Right lobe of liver (tissue), 4 donors: Measurements from ENCODE around the gene KRT28.

Experiments
- POLR2A ChIP-seq: fragments of 450-650 bp; IDR thresholded peaks from one replicate; pipeline ENCODE4 v1.6.1; 2017; ENCODE audit warnings: antibody characterized with exemption, mild to moderate bottlenecking
- TF ChIP-seq, protein P1 (sequence below), 4 donors: fragments of 200-600 bp in 3 of 4; fragments of 450-650 bp in 1 of 4; IDR thresholded peaks; one replicate each; pipeline versions ENCODE4 v1.5.1 to v1.8.0; 2016 to 2022; ENCODE audit warnings: antibody characterized with exemption in 4 of 4, mild to moderate bottlenecking in 2 of 4
- donor health status: DM: no; HTN: no; CAD: no.
- donor health status: DM: no; HTN: no; CAD: no.
- donor health status: DM: no; HTN: yes; CAD: no.

DNA sequence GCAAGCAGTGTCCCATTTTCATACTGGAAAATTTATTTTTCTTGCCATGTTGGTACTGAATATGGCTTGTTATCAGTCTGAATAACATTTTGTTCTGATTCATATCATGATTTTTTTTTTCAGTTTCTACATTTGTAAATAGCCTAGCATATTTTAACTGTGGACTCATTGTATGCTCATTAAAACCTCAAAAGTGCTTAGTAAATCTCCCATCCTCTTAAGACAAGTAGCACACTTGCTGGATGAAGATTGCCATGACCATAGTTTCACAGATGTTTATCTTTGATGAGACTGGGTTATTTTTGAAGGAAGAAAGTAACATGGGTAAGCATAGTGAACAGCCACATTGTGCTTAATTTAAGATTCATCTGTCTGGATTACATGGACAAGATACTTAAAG lies 21.8 kb upstream of the KRT28 start:
- TF ChIP-seq, protein P1, sequence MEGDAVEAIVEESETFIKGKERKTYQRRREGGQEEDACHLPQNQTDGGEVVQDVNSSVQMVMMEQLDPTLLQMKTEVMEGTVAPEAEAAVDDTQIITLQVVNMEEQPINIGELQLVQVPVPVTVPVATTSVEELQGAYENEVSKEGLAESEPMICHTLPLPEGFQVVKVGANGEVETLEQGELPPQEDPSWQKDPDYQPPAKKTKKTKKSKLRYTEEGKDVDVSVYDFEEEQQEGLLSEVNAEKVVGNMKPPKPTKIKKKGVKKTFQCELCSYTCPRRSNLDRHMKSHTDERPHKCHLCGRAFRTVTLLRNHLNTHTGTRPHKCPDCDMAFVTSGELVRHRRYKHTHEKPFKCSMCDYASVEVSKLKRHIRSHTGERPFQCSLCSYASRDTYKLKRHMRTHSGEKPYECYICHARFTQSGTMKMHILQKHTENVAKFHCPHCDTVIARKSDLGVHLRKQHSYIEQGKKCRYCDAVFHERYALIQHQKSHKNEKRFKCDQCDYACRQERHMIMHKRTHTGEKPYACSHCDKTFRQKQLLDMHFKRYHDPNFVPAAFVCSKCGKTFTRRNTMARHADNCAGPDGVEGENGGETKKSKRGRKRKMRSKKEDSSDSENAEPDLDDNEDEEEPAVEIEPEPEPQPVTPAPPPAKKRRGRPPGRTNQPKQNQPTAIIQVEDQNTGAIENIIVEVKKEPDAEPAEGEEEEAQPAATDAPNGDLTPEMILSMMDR (IDR thresholded peaks at IDR 0.05) = no peak
- no peak for TF ChIP-seq POLR2A
